ENCODE measurements around the gene CRB3. TPM values are rescaled to one million over a fixed set of nuclear protein-coding genes. Genes with fewer than 3 reads are reported as not detected.

The CRB3 gene
- total RNA-seq, 1 experiment from 2014 or later: 53.9 TPM

- intact Hi-C loops (cut with micrococcal nuclease; ENCODE audit: unreplicated experiment): loop anchor here (2.0 kb wide), 1 partner anchor 41 kb away; the partner anchor contains the start of gene KHSRP
- H3K36me3 ChIP-seq (ENCODE audit: control insufficient read depth, insufficient read depth, low read length): peaks cover 4% of the 10 kb centered on the region
- no peak for TF ChIP-seq CTCF (IDR thresholded peaks at IDR 0.05; ENCODE audit: insufficient read depth in 1 of 2, low read depth in 1 of 2, low read length in 1 of 2, severe bottlenecking in 1 of 2, unreplicated experiment in 1 of 2)
- no peak for DNase-seq
- no peaks in the 10 kb centered on the region for H3K4me1 ChIP-seq
- Mint-ChIP-seq H3K4me3 (ENCODE audit: unreplicated experiment) (no peak overlapping the region), H3K27me3 (ENCODE audit: insufficient read depth, unreplicated experiment) (no peaks in the 10 kb centered on the region), H3K36me3 (ENCODE audit: insufficient read depth, unreplicated experiment) (peaks cover 57% of the 10 kb centered on the region), H3K27ac (ENCODE audit: unreplicated experiment) (peak overlapping the region; percentile 95), H3K9me3 (ENCODE audit: unreplicated experiment) (no peaks in the 10 kb centered on the region), H3K4me1 (ENCODE audit: low read depth, unreplicated experiment) (peaks cover 13% of the 10 kb centered on the region)
- ChIA-PET CTCF (no interaction called here), POLR2A (interaction anchor here (1.2 kb wide), 1 partner anchor 11 kb away, joined by 4 read pairs; no protein-coding TSS in a partner anchor)
- BruUV-seq (replicated peaks): no TSS peak
- no peaks in the 10 kb centered on the region for H3K9me3 ChIP-seq
- no peaks in the 10 kb centered on the region for H3K27me3 ChIP-seq (replicated peaks; ENCODE audit: control insufficient read depth, insufficient read depth, low read length)
- H3K4me3 ChIP-seq (ENCODE audit: low read depth, low read length): peak overlapping the region; percentile 92
Observed at GRCh38 chr19:6465663-6466062, 1.6 kb downstream of the CRB3 start.

- CTCF ChIA-PET: no interaction called here
- H3K9me3 Mint-ChIP-seq (ENCODE audit: unreplicated experiment): no peaks in the 10 kb centered on the region
- BruUV-seq (replicated peaks): no TSS peak
Observed at GRCh38 chr19:6466526-6467248, 2.6 kb downstream of the CRB3 start.

GRCh38 chr19:6467384-6467783 is 3.3 kb downstream of the CRB3 start:
- ChIA-PET POLR2A (interaction anchor here (1.5 kb wide), 1 partner anchor 9 kb away, joined by 6 read pairs; no protein-coding TSS in a partner anchor), CTCF (no interaction called here)
- intact Hi-C loops (cut with micrococcal nuclease; ENCODE audit: unreplicated experiment): no loop called here
- Histone ChIP-seq H3K36me3 (ENCODE audit: control insufficient read depth, insufficient read depth, low read length) (peaks cover 4% of the 10 kb centered on the region), H3K27me3 (replicated peaks; ENCODE audit: control insufficient read depth, insufficient read depth, low read length) (no peaks in the 10 kb centered on the region), H3K9me3 (no peaks in the 10 kb centered on the region), H3K4me1 (no peaks in the 10 kb centered on the region), H3K4me3 (ENCODE audit: low read depth, low read length) (no peak overlapping the region)
- Mint-ChIP-seq H3K27me3 (ENCODE audit: insufficient read depth, unreplicated experiment) (no peaks in the 10 kb centered on the region), H3K9me3 (ENCODE audit: unreplicated experiment) (no peaks in the 10 kb centered on the region), H3K4me1 (ENCODE audit: low read depth, unreplicated experiment) (peaks cover 13% of the 10 kb centered on the region), H3K4me3 (ENCODE audit: unreplicated experiment) (no peak overlapping the region), H3K36me3 (ENCODE audit: insufficient read depth, unreplicated experiment) (peaks cover 57% of the 10 kb centered on the region), H3K27ac (ENCODE audit: unreplicated experiment) (no peak overlapping the region)
- DNase-seq: no peak
- no TSS peak for BruUV-seq (replicated peaks)
- no peak for TF ChIP-seq CTCF (IDR thresholded peaks at IDR 0.05; ENCODE audit: insufficient read depth in 1 of 2, low read depth in 1 of 2, low read length in 1 of 2, severe bottlenecking in 1 of 2, unreplicated experiment in 1 of 2)

More at GRCh38 chr19:6466526-6467248, 2.6 kb downstream of the CRB3 start:
- no peaks in the 10 kb centered on the region for H3K9me3 ChIP-seq
- H3K27me3 Mint-ChIP-seq (ENCODE audit: insufficient read depth, unreplicated experiment): no peaks in the 10 kb centered on the region
- H3K36me3 Mint-ChIP-seq (ENCODE audit: insufficient read depth, unreplicated experiment): peaks cover 57% of the 10 kb centered on the region
- H3K36me3 ChIP-seq (ENCODE audit: control insufficient read depth, insufficient read depth, low read length): peaks cover 4% of the 10 kb centered on the region
- peak overlapping the region; percentile 24 for H3K4me3 Mint-ChIP-seq (ENCODE audit: unreplicated experiment)
- H3K4me3 ChIP-seq (ENCODE audit: low read depth, low read length): no peak overlapping the region
- peak overlapping the region; percentile 95 for H3K27ac Mint-ChIP-seq (ENCODE audit: unreplicated experiment)
- DNase-seq: no peak
- no peaks in the 10 kb centered on the region for H3K27me3 ChIP-seq (replicated peaks; ENCODE audit: control insufficient read depth, insufficient read depth, low read length)
- peaks cover 13% of the 10 kb centered on the region for H3K4me1 Mint-ChIP-seq (ENCODE audit: low read depth, unreplicated experiment)
- intact Hi-C loops (cut with micrococcal nuclease; ENCODE audit: unreplicated experiment): no loop called here
- POLR2A ChIA-PET: no interaction called here
- H3K4me1 ChIP-seq: no peaks in the 10 kb centered on the region
- TF ChIP-seq CTCF (IDR thresholded peaks at IDR 0.05; ENCODE audit: insufficient read depth in 1 of 2, low read depth in 1 of 2, low read length in 1 of 2, severe bottlenecking in 1 of 2, unreplicated experiment in 1 of 2): no peak

Data from Caco-2 (cell line).